ENCODE measurements around the gene FOXL3. TPM values are rescaled to one million over a fixed set of nuclear protein-coding genes. Genes with fewer than 3 reads are reported as not detected.
"Not testable (repeated sequence)": the region's sequence is repeated elsewhere in the genome, so short reads cannot be mapped to it uniquely, and the experiment has no call there.

Gene FOXL3
- not detected for total RNA-seq

- intact Hi-C loops (cut with DNase I; ENCODE audit: low total_unique reads): no loop called here
- Histone ChIP-seq H3K27me3 (peaks cover 10 to 69% of the 10 kb centered on the region in 2 donors), H3K27ac (no peak within 1 kb of the TSS), H3K36me3 (no peaks in the 10 kb centered on the region), H3K9me3 (no peaks in the 10 kb centered on the region), H3K4me3 (peak within 1 kb of the TSS in 1 of 3 donors; percentile 49), H3K4me1 (no peaks in the 10 kb centered on the region)
- TF ChIP-seq POLR2AphosphoS5 (IDR thresholded peaks at IDR 0.05): no peak
- TF ChIP-seq POLR2A (IDR thresholded peaks at IDR 0.05): no peak
- TF ChIP-seq CTCF (IDR thresholded peaks at IDR 0.05): no peak
- peak in 1 of 2 donors; percentile 35 for DNase-seq (ENCODE audit: low spot score in 2 of 2)
Measured at GRCh38 chr7:289756-290553, at the start of gene FOXL3. FOXL3 (plus strand) TSS chr7:290170; CDS start chr7:290170, 0 bp downstream.

- intact Hi-C loops (cut with DNase I; ENCODE audit: low total_unique reads): no loop called here
- no peak for DNase-seq (ENCODE audit: low spot score in 2 of 2)
- H3K27me3 ChIP-seq: no peaks in the 10 kb centered on the region
- no peak for TF ChIP-seq POLR2AphosphoS5 (IDR thresholded peaks at IDR 0.05)
- TF ChIP-seq CTCF (IDR thresholded peaks at IDR 0.05): no peak
- no peaks in the 10 kb centered on the region for H3K9me3 ChIP-seq
- H3K27ac ChIP-seq: peak overlapping the region; percentile 3 to 66
- peak overlapping the region in 1 of 3 donors; percentile 40 for H3K4me3 ChIP-seq
- H3K4me1 ChIP-seq: peaks cover 0 to 11% of the 10 kb centered on the region in 2 donors
- H3K36me3 ChIP-seq: no peaks in the 10 kb centered on the region
Measured at GRCh38 chr7:240887-241421, 49.0 kb upstream of the FOXL3 start.

GRCh38 chr7:241513-241912 lies 48.5 kb upstream of the FOXL3 start:
- Histone ChIP-seq H3K27me3 (no peaks in the 10 kb centered on the region), H3K27ac (peak overlapping the region in 1 of 2 donors; percentile 66), H3K4me3 (no peak overlapping the region), H3K9me3 (no peaks in the 10 kb centered on the region), H3K36me3 (no peaks in the 10 kb centered on the region), H3K4me1 (peaks cover 0 to 5% of the 10 kb centered on the region in 2 donors)
- intact Hi-C loops (cut with DNase I; ENCODE audit: low total_unique reads): no loop called here
- no peak for DNase-seq (ENCODE audit: low spot score in 2 of 2)
- TF ChIP-seq POLR2AphosphoS5 (IDR thresholded peaks at IDR 0.05): no peak
- no peak for TF ChIP-seq POLR2A (IDR thresholded peaks at IDR 0.05)
- TF ChIP-seq CTCF (IDR thresholded peaks at IDR 0.05): no peak

GRCh38 chr7:242826-243579 lies 47.0 kb upstream of the FOXL3 start:
- intact Hi-C loops (cut with DNase I; ENCODE audit: low total_unique reads); H3K36me3 ChIP-seq; H3K4me3 ChIP-seq; H3K9me3 ChIP-seq; H3K27me3 ChIP-seq; H3K4me1 ChIP-seq; DNase-seq (ENCODE audit: low spot score in 2 of 2); H3K27ac ChIP-seq: not testable (repeated sequence)

GRCh38 chr7:243580-243978 lies 46.4 kb upstream of the FOXL3 start:
- H3K9me3 ChIP-seq; H3K27ac ChIP-seq; DNase-seq (ENCODE audit: low spot score in 2 of 2); H3K4me1 ChIP-seq; H3K36me3 ChIP-seq; intact Hi-C loops (cut with DNase I; ENCODE audit: low total_unique reads); H3K27me3 ChIP-seq; H3K4me3 ChIP-seq: not testable (repeated sequence)

GRCh38 chr7:244974-245373 lies 45.0 kb upstream of the FOXL3 start:
- Histone ChIP-seq H3K36me3 (no peaks in the 10 kb centered on the region), H3K4me3 (peak overlapping the region in 1 of 3 donors; percentile 13), H3K27me3 (no peaks in the 10 kb centered on the region), H3K4me1 (no peaks in the 10 kb centered on the region), H3K27ac (peak overlapping the region; percentile 42 to 71), H3K9me3 (no peaks in the 10 kb centered on the region)
- no peak for DNase-seq (ENCODE audit: low spot score in 2 of 2)
- TF ChIP-seq POLR2A (IDR thresholded peaks at IDR 0.05): no peak
- TF ChIP-seq CTCF (IDR thresholded peaks at IDR 0.05): no peak
- no peak for TF ChIP-seq POLR2AphosphoS5 (IDR thresholded peaks at IDR 0.05)
- intact Hi-C loops (cut with DNase I; ENCODE audit: low total_unique reads): no loop called here

Measured in breast epithelium (tissue), 4 donors.